ENCODE data around the gene PLA2G2F. TPM values are rescaled to one million over a fixed set of nuclear protein-coding genes. Genes with fewer than 3 reads are reported as not detected.

PLA2G2F gene
- total RNA-seq, 6 experiments from 2014 or later: not detected

DNA sequence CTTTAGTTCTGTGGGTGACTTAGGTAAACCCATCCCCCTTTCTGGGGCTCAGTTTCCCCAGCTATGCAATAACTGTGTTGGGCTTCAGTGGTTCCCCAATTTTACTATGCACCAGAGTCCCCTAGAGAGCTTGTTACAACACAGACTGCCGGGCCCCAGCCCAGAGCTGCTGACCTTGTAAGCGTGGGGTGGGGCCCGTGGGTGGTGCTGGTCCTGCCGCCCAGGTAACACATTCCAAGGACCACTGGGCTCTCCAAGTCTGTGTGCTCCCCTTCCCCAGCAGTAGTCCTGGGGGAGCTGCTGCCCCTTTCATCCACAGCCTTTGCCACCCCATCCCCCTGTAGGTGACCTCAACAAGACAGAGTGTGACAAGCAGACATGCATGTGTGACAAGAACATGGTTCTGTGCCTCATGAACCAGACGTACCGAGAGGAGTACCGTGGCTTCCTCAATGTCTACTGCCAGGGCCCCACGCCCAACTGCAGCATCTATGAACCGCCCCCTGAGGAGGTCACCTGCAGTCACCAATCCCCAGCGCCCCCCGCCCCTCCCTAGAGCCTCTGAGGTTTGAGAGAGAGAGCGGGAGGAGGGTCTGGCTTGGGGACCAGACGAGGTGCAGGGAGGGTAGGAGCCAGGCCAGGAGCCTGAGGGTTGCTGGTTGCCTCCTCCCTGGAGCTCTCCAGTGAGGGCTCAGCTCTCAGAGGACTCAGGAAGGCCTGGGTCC lies 8.9 kb downstream of the PLA2G2F start:
- no peaks in the 10 kb centered on the region for H3K27me3 ChIP-seq
- H3K36me3 ChIP-seq: no peaks in the 10 kb centered on the region
- peaks cover 0 to 11% (median 6%) of the 10 kb centered on the region in 4 donors for H3K4me1 ChIP-seq
- H3K9me3 ChIP-seq: no peaks in the 10 kb centered on the region
- no CpG with 5 or more reads among the region's 13 CpGs for WGBS (ENCODE audit: insufficient coverage, low coverage, low lambda C conversion rate, missing lambda C conversion rate)
- H3K27ac ChIP-seq: no peak overlapping the region
- no peak overlapping the region for H3K4me3 ChIP-seq
- ATAC-seq: no peak
- TF ChIP-seq, protein P1, sequence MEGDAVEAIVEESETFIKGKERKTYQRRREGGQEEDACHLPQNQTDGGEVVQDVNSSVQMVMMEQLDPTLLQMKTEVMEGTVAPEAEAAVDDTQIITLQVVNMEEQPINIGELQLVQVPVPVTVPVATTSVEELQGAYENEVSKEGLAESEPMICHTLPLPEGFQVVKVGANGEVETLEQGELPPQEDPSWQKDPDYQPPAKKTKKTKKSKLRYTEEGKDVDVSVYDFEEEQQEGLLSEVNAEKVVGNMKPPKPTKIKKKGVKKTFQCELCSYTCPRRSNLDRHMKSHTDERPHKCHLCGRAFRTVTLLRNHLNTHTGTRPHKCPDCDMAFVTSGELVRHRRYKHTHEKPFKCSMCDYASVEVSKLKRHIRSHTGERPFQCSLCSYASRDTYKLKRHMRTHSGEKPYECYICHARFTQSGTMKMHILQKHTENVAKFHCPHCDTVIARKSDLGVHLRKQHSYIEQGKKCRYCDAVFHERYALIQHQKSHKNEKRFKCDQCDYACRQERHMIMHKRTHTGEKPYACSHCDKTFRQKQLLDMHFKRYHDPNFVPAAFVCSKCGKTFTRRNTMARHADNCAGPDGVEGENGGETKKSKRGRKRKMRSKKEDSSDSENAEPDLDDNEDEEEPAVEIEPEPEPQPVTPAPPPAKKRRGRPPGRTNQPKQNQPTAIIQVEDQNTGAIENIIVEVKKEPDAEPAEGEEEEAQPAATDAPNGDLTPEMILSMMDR (IDR thresholded peaks at IDR 0.05): no peak
- no peak for TF ChIP-seq POLR2A (IDR thresholded peaks at IDR 0.05)
- DNase-seq: peak in 1 of 3 donors; percentile 11
- intact Hi-C loops (cut with DNase I): loop anchor here in 1 of 2 donors (10.0 kb wide), 1 partner anchor 223 kb away; the partner anchor contains the start of gene PLA2G2E

DNA sequence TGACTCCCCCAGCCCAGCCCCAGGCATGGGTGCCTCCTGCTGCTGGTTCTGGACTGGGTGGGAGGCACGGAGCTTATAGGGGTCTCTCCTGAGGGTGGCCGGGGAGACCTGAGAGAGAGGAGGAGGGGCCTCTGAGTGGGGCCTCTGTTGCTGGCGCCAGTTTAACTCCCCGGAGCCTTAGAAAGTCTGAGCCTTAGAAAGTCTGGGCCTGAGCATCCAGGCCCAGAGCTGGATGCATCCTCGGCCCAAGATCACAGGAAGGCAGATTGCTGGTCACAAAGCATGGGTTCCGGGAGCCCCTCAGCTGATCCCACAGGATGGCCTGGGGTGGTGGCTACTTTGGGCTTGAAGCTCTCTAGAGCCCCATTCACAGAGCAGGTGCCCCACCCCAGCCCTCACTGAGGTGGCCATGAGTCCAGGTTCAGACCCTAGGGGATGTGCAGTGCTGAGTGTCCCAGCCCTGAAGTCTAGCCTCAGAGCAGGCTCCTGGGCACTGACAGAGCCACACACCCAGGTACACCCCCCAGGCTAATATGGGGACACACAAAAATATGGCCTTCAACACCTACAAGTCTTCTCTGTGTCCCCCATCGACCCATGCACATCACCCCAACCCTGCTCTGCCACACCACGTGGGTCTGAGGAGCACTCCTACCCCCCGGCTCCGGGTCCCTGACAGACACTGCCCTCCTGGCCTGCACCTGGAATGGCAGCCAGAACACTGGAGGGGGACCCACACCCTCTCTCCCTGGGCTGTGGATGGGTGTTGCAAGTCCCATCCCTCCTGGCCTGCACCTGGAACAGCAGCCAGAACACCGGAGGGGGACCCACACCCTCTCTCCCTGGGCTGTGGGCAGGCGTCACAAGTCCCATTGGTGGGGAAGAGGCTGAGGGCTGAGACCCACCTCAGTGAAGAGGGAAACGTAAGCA lies 9.7 kb downstream of the PLA2G2F start:
- WGBS (ENCODE audit: insufficient coverage, low coverage, low lambda C conversion rate, missing lambda C conversion rate): no CpG with 5 or more reads among the region's 13 CpGs
- Histone ChIP-seq H3K4me1 (peaks cover 0 to 18% (median 8%) of the 10 kb centered on the region in 4 donors), H3K36me3 (no peaks in the 10 kb centered on the region), H3K9me3 (no peaks in the 10 kb centered on the region), H3K27me3 (no peaks in the 10 kb centered on the region), H3K27ac (no peak overlapping the region), H3K4me3 (no peak overlapping the region)
- TF ChIP-seq POLR2A (IDR thresholded peaks at IDR 0.05): no peak
- TF ChIP-seq, protein P1 (IDR thresholded peaks at IDR 0.05): no peak
- ATAC-seq (no peak), DNase-seq (peak in 1 of 3 donors; percentile 11)
- intact Hi-C loops (cut with DNase I): loop anchor here in 1 of 2 donors (10.0 kb wide), 1 partner anchor 224 kb away; the partner anchor contains the start of gene PLA2G2E

DNA sequence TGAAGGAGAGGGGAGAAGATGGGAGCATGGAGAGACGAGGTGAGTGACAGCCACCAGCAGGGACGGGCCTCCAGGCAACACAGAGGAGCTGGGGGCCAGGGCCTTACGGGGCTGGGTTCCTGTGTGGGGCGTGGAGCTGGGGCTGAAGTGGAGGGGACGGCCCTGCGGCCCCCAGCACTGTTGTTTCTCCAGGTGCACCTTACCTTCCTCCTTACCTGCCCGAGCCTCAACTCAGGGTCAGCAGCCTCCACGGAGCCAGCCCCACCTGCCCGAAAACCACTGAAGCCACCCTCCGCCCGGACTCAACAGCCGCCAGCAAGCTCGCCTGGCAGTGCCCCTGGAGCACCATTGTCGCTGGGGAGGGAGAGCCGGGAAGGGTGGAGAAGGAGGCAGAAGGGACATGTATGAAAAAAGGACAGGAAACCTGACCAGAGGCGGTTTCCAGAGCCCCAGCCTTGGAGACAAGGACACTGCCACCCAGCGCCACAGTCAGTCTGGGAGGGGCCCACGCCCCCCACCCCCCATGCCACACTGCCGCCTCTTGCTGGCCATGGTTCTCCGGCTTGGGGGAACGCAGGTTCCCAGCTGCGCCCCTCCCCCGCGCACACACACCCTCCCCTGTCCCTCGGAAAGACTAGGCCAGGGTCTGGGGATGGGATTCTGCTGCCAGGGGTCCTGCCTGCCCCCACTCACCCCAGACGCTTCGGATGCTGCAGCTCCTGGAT lies 10.6 kb downstream of the PLA2G2F start:
- intact Hi-C loops (cut with DNase I): loop anchor here (5.0 to 10.0 kb wide), 3 partner anchors 47 to 232 kb away; partner anchors contain the start of gene PLA2G2E (in 1 of the 2)
- H3K27ac ChIP-seq: no peak overlapping the region
- DNase-seq: peak in 1 of 3 donors; percentile 18
- no peak overlapping the region for H3K4me3 ChIP-seq
- no peaks in the 10 kb centered on the region for H3K36me3 ChIP-seq
- H3K4me1 ChIP-seq: peaks cover 0 to 24% (median 13%) of the 10 kb centered on the region in 4 donors
- H3K9me3 ChIP-seq: no peaks in the 10 kb centered on the region
- WGBS (ENCODE audit: insufficient coverage, low coverage, low lambda C conversion rate, missing lambda C conversion rate): 85% methylated on average over 4 of the region's 27 CpGs
- ATAC-seq: no peak
- TF ChIP-seq, protein P1 (IDR thresholded peaks at IDR 0.05): no peak
- TF ChIP-seq POLR2A (IDR thresholded peaks at IDR 0.05): no peak
- H3K27me3 ChIP-seq: no peaks in the 10 kb centered on the region

DNA sequence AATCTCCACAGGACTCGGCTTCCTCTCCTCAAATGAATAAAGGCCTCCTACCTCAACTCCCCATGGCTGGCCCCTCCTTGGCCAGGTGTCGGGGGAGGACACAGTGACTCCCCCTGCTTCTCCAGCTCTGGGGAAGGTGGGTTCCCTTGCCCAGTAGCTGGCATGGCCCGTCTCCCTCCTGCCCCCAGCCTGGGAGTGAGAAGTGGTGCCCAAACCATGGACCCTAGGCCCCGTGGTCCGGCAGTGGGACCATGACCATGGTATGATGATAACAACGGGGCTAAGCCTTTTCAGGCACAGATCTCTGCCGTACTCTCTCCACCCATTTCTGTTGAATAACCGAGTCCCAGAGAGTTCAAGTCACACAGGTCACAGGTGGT lies 11.2 kb downstream of the PLA2G2F start:
- peaks cover 0 to 26% (median 13%) of the 10 kb centered on the region in 4 donors for H3K4me1 ChIP-seq
- H3K36me3 ChIP-seq: no peaks in the 10 kb centered on the region
- no peak overlapping the region for H3K4me3 ChIP-seq
- WGBS (ENCODE audit: insufficient coverage, low coverage, low lambda C conversion rate, missing lambda C conversion rate): 20% methylated on average over 1 of the region's 8 CpGs
- H3K27ac ChIP-seq: no peak overlapping the region
- no peaks in the 10 kb centered on the region for H3K27me3 ChIP-seq
- intact Hi-C loops (cut with DNase I): loop anchor here (5.0 kb wide), 2 partner anchors 48 to 233 kb away; no protein-coding TSS in a partner anchor
- no peak for TF ChIP-seq POLR2A (IDR thresholded peaks at IDR 0.05)
- TF ChIP-seq, protein P1 (IDR thresholded peaks at IDR 0.05): no peak
- DNase-seq: peak in 1 of 3 donors; percentile 18
- ATAC-seq: no peak
- no peaks in the 10 kb centered on the region for H3K9me3 ChIP-seq

All from right lobe of liver (tissue), 6 donors.